Measurements from ENCODE around the gene COA1.
"Not testable (repeated sequence)": the region's sequence is repeated elsewhere in the genome, so short reads cannot be mapped to it uniquely, and the experiment has no call there.

- TF ChIP-seq, protein P1, sequence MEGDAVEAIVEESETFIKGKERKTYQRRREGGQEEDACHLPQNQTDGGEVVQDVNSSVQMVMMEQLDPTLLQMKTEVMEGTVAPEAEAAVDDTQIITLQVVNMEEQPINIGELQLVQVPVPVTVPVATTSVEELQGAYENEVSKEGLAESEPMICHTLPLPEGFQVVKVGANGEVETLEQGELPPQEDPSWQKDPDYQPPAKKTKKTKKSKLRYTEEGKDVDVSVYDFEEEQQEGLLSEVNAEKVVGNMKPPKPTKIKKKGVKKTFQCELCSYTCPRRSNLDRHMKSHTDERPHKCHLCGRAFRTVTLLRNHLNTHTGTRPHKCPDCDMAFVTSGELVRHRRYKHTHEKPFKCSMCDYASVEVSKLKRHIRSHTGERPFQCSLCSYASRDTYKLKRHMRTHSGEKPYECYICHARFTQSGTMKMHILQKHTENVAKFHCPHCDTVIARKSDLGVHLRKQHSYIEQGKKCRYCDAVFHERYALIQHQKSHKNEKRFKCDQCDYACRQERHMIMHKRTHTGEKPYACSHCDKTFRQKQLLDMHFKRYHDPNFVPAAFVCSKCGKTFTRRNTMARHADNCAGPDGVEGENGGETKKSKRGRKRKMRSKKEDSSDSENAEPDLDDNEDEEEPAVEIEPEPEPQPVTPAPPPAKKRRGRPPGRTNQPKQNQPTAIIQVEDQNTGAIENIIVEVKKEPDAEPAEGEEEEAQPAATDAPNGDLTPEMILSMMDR (conservative IDR thresholded peaks at IDR 0.05) = not testable (repeated sequence)
- TF ChIP-seq EZH2 (IDR thresholded peaks at IDR 0.05; ENCODE audit: low read depth) = not testable (repeated sequence)
Measured at GRCh38 chr7:43731494-43731893, 2.2 kb upstream of the COA1 start.
